Stomach smooth muscle (tissue), 2 donors: ENCODE data around the gene CRYGS.
"Not testable (repeated sequence)": the region's sequence is repeated elsewhere in the genome, so short reads cannot be mapped to it uniquely, and the experiment has no call there.

Source experiments
- H3K27ac ChIP-seq: one replicate; pipeline ENCODE4 v1.7.0; 2013; ENCODE audit warnings: mild to moderate bottlenecking, low read length, inconsistent platforms
- H3K27me3 ChIP-seq, 2 donors: one replicate each; pipeline ENCODE4 v1.7.0; 2013; ENCODE audit warnings: low read length in 2 of 2; ENCODE audit not compliant: insufficient read depth in 2 of 2, control insufficient read depth in 1 of 2
- H3K36me3 ChIP-seq, 2 donors: one replicate each; pipeline ENCODE4 v1.7.0; 2013; ENCODE audit warnings: low read length in 2 of 2; ENCODE audit not compliant: control insufficient read depth in 2 of 2, insufficient read depth in 2 of 2
- H3K4me1 ChIP-seq: one replicate; pipeline ENCODE4 v1.7.0; 2013; ENCODE audit warnings: low read length; ENCODE audit not compliant: control insufficient read depth, insufficient read depth
- H3K4me3 ChIP-seq, 2 donors: one replicate each; pipeline ENCODE4 v1.7.0; 2013; ENCODE audit warnings: low read length in 2 of 2
- H3K9ac ChIP-seq, 2 donors: one replicate each; pipeline ENCODE4 v1.7.0; 2013; ENCODE audit warnings: low read length in 2 of 2, mild to moderate bottlenecking in 1 of 2
- H3K9me3 ChIP-seq, 2 donors: one replicate each; pipeline ENCODE4 v1.7.0; 2013; ENCODE audit warnings: low read length in 2 of 2; ENCODE audit not compliant: control insufficient read depth in 2 of 2
- donor health status: healthy.
- donor health status: Pancreatic carcinoma.

The CRYGS gene

GRCh38 chr3:186544281-186544680, at the start of gene CRYGS:
Gene CRYGS, minus strand, starts transcription at chr3:186544380. Its CDS starts 54 bp downstream, at chr3:186544326.
- H3K4me1 ChIP-seq = no peaks in the 10 kb centered on the region
- no peaks in the 10 kb centered on the region for H3K9me3 ChIP-seq
- no peak within 1 kb of the TSS for H3K27ac ChIP-seq
- H3K27me3 ChIP-seq = no peaks in the 10 kb centered on the region
- no peak within 1 kb of the TSS for H3K9ac ChIP-seq
- H3K4me3 ChIP-seq = no peak within 1 kb of the TSS
- H3K36me3 ChIP-seq = no peaks in the 10 kb centered on the region

DNA sequence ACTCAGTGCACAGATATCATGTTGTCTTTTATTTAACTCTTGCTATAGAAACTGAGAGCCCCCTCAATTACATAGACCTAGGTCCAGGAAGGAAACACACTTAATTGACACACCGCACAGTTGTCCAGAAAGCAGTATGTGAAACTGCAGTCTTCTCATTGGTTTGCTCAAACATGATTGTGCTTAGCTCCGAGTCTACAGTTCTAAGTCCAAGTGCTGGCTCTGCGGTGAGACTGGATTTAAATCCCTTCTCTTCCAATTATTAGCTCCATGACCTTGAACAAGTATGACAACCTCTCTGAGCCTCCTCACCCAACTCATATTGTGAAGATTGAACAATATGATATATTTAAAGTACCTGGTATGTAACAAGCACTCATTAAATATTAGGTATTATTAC, 49.7 kb upstream of the CRYGS start:
- Histone ChIP-seq H3K9me3 (no peaks in the 10 kb centered on the region), H3K27me3 (no peaks in the 10 kb centered on the region), H3K9ac (no peak overlapping the region), H3K27ac (no peak overlapping the region), H3K36me3 (no peaks in the 10 kb centered on the region), H3K4me1 (no peaks in the 10 kb centered on the region), H3K4me3 (no peak overlapping the region)

GRCh38 chr3:186592682-186593081, 48.5 kb upstream of the CRYGS start:
- Histone ChIP-seq H3K4me1 (no peaks in the 10 kb centered on the region), H3K9ac (no peak overlapping the region), H3K9me3 (no peaks in the 10 kb centered on the region), H3K27ac (no peak overlapping the region), H3K36me3 (no peaks in the 10 kb centered on the region), H3K27me3 (no peaks in the 10 kb centered on the region), H3K4me3 (no peak overlapping the region)

- Histone ChIP-seq H3K4me1 (no peaks in the 10 kb centered on the region), H3K36me3 (peaks cover 0 to 5% of the 10 kb centered on the region in 2 donors)
Measured at GRCh38 chr3:186590580-186591295, 46.6 kb upstream of the CRYGS start.

GRCh38 chr3:186589856-186590579, 45.8 kb upstream of the CRYGS start:
- H3K27ac ChIP-seq = no peak overlapping the region

More at GRCh38 chr3:186590580-186591295, 46.6 kb upstream of the CRYGS start:
- no peaks in the 10 kb centered on the region for H3K27me3 ChIP-seq
- no peak overlapping the region for H3K9ac ChIP-seq
- no peaks in the 10 kb centered on the region for H3K9me3 ChIP-seq
- no peak overlapping the region for H3K27ac ChIP-seq
- no peak overlapping the region for H3K4me3 ChIP-seq

DNA sequence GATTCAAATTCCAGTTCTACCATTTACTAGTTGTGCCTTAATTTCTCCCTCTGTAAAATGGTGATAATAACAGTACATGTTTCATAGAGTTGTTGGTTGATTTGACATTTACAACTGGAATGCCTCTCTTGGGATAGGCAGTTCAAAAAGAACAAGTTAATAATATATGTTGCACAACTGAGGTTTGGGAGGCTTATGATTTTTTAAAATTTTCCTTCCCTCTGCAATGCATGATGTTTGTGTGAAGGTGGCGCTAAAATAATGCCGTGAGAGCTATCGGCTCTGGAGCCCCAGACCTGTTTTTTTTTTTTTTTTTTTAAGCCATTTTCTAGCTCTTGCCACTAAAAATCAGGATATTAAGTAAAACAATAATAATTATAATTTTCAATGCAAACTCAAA, 44.9 kb upstream of the CRYGS start:
- no peak overlapping the region for H3K27ac ChIP-seq
- H3K9me3 ChIP-seq = no peaks in the 10 kb centered on the region
- no peak overlapping the region for H3K4me3 ChIP-seq
- no peak overlapping the region for H3K9ac ChIP-seq
- no peaks in the 10 kb centered on the region for H3K4me1 ChIP-seq
- H3K27me3 ChIP-seq = no peaks in the 10 kb centered on the region
- peaks cover 10 to 12% of the 10 kb centered on the region in 2 donors for H3K36me3 ChIP-seq

More at GRCh38 chr3:186589856-186590579, 45.8 kb upstream of the CRYGS start:
- no peak overlapping the region for H3K4me3 ChIP-seq
- H3K27me3 ChIP-seq = no peaks in the 10 kb centered on the region
- no peak overlapping the region for H3K9ac ChIP-seq
- H3K36me3 ChIP-seq = peaks cover 5 to 8% of the 10 kb centered on the region in 2 donors
- H3K9me3 ChIP-seq = no peaks in the 10 kb centered on the region
- no peaks in the 10 kb centered on the region for H3K4me1 ChIP-seq

- Histone ChIP-seq H3K4me1 (no peaks in the 10 kb centered on the region), H3K27me3 (no peaks in the 10 kb centered on the region), H3K36me3 (peaks cover 15 to 17% of the 10 kb centered on the region in 2 donors), H3K4me3 (no peak overlapping the region), H3K9ac (no peak overlapping the region), H3K9me3 (no peaks in the 10 kb centered on the region), H3K27ac (no peak overlapping the region)
Measured at GRCh38 chr3:186588632-186589031, 44.5 kb upstream of the CRYGS start.

DNA sequence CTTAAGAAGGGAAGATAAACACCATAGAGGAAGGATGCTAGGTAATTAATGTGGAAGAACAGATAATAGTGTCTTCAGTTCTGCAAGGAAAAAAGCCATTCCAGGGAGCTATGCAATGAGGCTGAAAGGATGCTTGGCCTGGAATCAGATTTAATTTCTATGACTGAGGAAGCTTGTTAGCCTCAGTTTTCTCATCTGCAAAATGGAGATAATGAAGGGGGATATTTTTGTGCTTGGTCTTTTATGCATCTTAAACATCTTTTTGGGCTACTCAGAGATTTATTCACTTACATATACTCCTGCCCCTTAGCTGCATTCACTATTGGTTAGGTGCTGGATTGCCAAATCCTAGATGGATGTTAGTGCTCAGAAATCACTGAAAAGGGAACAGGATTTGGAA, 43.0 kb upstream of the CRYGS start:
- Histone ChIP-seq H3K27me3 (no peaks in the 10 kb centered on the region), H3K36me3 (peaks cover 28 to 30% of the 10 kb centered on the region in 2 donors), H3K27ac (no peak overlapping the region), H3K4me1 (no peaks in the 10 kb centered on the region), H3K4me3 (no peak overlapping the region), H3K9me3 (no peaks in the 10 kb centered on the region), H3K9ac (no peak overlapping the region)

- H3K4me1 ChIP-seq, H3K9ac ChIP-seq, H3K27me3 ChIP-seq, H3K9me3 ChIP-seq, H3K4me3 ChIP-seq, H3K27ac ChIP-seq: not testable (repeated sequence)
- H3K36me3 ChIP-seq = peaks cover 33 to 36% of the 10 kb centered on the region in 2 donors
Measured at GRCh38 chr3:186586245-186586644, 42.1 kb upstream of the CRYGS start.

DNA sequence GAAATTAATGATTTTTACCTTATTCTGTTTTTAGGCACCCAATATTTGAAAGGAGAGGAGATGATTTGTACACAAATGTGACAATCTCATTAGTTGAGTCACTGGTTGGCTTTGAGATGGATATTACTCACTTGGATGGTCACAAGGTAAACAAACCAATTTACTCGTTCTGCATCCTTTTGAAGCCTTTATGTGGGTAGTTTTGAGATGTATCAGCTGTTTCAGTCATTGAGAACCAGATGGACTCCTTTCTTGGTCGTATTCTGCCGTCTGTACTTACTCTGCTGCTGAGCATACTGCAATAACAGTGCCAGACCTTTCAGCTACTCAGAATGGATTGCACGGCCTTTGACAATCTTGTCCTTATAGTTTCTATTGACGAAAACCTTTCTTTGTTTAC, 39.7 kb upstream of the CRYGS start:
- Histone ChIP-seq H3K27ac (no peak overlapping the region), H3K4me3 (no peak overlapping the region), H3K9ac (no peak overlapping the region), H3K4me1 (no peaks in the 10 kb centered on the region), H3K27me3 (no peaks in the 10 kb centered on the region), H3K9me3 (no peaks in the 10 kb centered on the region), H3K36me3 (peaks cover 36 to 50% of the 10 kb centered on the region in 2 donors)

DNA sequence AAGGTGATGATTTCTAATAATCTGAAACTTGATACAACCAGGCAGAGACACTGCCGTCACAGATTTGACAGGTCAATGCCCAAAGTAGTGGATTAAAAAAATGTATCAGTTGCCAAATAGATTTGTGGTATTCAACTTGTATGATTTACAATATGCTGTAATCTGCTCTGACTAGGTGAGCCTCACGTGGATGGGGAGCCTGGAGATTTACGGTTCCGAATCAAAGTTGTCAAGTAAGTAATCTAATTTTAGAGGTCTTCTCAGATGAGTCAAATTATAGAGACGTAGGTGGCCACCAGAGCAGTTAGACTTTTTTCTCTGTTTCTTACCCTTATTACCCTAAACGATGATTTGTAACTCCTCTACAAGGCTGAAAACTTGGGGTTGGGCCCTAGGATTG, 38.4 kb upstream of the CRYGS start:
- H3K4me1 ChIP-seq = no peaks in the 10 kb centered on the region
- H3K9me3 ChIP-seq = no peaks in the 10 kb centered on the region
- H3K27ac ChIP-seq = no peak overlapping the region
- no peaks in the 10 kb centered on the region for H3K27me3 ChIP-seq
- no peak overlapping the region for H3K9ac ChIP-seq
- peaks cover 38 to 50% of the 10 kb centered on the region in 2 donors for H3K36me3 ChIP-seq
- no peak overlapping the region for H3K4me3 ChIP-seq
